Measurements from ENCODE around the gene AREG.

AREG gene

DNA sequence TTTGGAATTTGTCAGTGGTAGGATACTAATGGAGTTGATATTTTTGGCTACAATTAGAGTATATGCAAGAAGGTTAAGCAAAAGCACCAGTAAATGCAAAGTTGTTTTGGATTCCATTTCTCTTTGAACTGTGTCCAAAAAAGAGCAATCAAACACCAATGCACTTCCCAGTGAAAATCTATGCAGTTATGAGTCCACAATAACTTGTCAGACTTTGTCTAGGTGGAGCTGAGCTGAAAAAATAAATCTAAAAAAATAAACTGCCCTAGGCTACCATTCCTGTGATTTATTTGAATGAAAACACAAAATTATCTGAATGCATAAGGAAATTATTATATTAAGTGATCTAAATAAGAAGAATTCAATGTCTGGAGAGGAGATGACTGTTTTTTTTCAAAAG lies 37.0 kb upstream of the AREG start:
- TF ChIP-seq ARNT (IDR thresholded peaks at IDR 0.05) (no peak), LEF1 (IDR thresholded peaks at IDR 0.05; ENCODE audit: borderline replicate concordance) (no peak)
- POLR2A ChIA-PET, result no interaction called here
- CTCF ChIA-PET, result no interaction called here
- DNase-seq (ENCODE audit: extremely low spot score), result no peak

DNA sequence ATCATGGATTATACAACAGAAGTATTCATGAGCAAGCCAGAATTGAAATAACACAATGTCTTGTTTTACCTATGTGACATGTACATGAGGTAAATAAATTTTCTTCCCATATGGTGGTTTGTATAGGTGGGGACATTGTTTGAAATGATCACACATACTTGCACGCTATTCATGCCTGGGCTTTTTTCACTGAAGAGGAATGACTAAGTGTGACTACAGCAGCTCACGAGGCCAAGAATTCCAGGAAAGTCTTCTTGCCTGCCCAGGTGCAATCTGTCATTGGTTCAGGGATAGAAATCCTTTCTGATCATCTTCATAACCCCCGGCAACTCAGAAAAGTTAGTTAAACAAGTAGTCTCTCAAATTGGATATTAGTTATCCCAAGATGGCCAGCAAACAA lies 36.3 kb upstream of the AREG start:
- DNase-seq (ENCODE audit: extremely low spot score), result no peak
- CTCF ChIA-PET, result no interaction called here
- POLR2A ChIA-PET, result no interaction called here
- TF ChIP-seq BHLHE40 (IDR thresholded peaks at IDR 0.05; ENCODE audit: borderline replicate concordance) (no peak), FOXA1 (IDR thresholded peaks at IDR 0.05) (no peak), SP1 (IDR thresholded peaks at IDR 0.05) (no peak), FOXM1 (IDR thresholded peaks at IDR 0.05; ENCODE audit: borderline replicate concordance) (no peak), ZNF384 (IDR thresholded peaks at IDR 0.05) (no peak), TARDBP (IDR thresholded peaks at IDR 0.05) (no peak), HDGF (IDR thresholded peaks at IDR 0.05; ENCODE audit: borderline replicate concordance) (no peak), CTBP1 (IDR thresholded peaks at IDR 0.05; ENCODE audit: borderline replicate concordance) (no peak), FOXK2 (IDR thresholded peaks at IDR 0.05) (no peak), LEF1 (IDR thresholded peaks at IDR 0.05; ENCODE audit: borderline replicate concordance) (no peak), NFRKB (IDR thresholded peaks at IDR 0.05) (no peak), ARNT (IDR thresholded peaks at IDR 0.05) (no peak), L3MBTL2 (conservative IDR thresholded peaks at IDR 0.05) (no peak), ELF4 (IDR thresholded peaks at IDR 0.05) (no peak), SUZ12 (IDR thresholded peaks at IDR 0.05) (no peak)
- TF ChIP-seq, protein P1, sequence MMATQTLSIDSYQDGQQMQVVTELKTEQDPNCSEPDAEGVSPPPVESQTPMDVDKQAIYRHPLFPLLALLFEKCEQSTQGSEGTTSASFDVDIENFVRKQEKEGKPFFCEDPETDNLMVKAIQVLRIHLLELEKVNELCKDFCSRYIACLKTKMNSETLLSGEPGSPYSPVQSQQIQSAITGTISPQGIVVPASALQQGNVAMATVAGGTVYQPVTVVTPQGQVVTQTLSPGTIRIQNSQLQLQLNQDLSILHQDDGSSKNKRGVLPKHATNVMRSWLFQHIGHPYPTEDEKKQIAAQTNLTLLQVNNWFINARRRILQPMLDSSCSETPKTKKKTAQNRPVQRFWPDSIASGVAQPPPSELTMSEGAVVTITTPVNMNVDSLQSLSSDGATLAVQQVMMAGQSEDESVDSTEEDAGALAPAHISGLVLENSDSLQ (IDR thresholded peaks at IDR 0.05), result no peak

DNA sequence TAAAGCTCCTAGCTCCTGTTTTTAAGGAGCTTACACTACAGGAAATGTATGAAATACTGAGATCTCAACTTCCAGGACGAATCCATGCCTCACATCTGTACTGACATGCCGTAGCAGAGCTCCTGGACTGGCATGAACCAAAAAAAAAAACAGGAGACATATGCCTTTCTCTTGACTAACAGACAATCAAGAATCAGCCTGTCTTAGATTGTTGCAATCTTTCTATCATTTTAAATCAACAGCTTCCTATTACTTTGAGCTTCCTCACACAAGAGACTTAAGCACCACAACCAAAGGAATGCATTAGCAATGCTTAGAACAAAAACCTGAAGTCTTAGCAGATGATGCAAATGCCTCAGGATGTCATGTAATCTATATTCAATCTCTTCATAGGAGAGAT lies 34.7 kb upstream of the AREG start:
- CTCF ChIA-PET, result interaction anchor here (0.5 to 0.6 kb wide), 2 partner anchors 8 to 610 kb away, joined by 4 to 9 read pairs; no protein-coding TSS in a partner anchor

DNA sequence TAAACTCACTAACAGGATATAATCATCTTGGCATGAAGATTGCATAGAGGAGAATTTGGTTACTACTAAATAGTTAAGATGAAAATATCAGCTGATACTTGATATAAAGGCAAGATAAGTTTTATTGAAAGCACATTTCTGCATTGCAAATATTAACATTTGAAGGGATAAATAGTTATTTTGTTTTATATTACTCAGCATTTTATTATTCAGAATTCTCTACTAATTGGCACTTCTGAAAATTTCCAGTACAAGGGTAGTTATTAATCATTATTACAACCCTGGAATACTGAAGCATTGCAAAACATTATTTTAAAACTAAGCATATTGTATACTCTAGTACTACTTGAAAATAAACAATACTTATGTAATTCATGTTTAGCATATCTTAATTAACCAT lies 32.7 kb upstream of the AREG start:
- ChIA-PET CTCF (no interaction called here), POLR2A (no interaction called here)
- no peak for DNase-seq (ENCODE audit: extremely low spot score)

More for the DNA sequence above, 34.7 kb upstream of the AREG start:
- no peak for TF ChIP-seq FOXA1 (IDR thresholded peaks at IDR 0.05)
- DNase-seq (ENCODE audit: extremely low spot score), result no peak
- POLR2A ChIA-PET, result no interaction called here

DNA sequence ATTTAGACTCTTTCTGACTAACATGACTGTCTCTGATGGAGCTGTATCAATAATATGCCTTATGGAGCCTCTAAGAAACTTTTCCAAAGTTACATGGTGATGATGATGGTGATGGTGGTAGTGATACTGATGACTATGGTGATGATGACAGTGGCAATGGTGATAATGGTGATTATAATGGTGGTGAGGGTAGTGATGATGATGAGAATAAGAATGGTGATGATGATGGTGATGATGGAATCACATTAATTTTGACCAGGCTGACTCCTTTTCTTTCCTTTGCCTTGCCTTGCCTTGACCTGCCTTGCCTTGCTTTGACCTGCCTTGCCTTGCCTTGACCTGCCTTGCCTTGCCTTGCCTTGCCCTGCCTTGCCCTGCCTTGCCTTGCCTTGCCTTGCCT lies 31.7 kb upstream of the AREG start:
- ChIA-PET POLR2A (no interaction called here), CTCF (no interaction called here)
- TF ChIP-seq HDGF (IDR thresholded peaks at IDR 0.05; ENCODE audit: borderline replicate concordance) (no peak), ARNT (IDR thresholded peaks at IDR 0.05) (no peak), ELF4 (IDR thresholded peaks at IDR 0.05) (no peak), L3MBTL2 (conservative IDR thresholded peaks at IDR 0.05) (no peak), TARDBP (IDR thresholded peaks at IDR 0.05) (no peak), FOXA1 (IDR thresholded peaks at IDR 0.05) (no peak), SUZ12 (IDR thresholded peaks at IDR 0.05) (no peak), CTBP1 (IDR thresholded peaks at IDR 0.05; ENCODE audit: borderline replicate concordance) (no peak), ZNF384 (IDR thresholded peaks at IDR 0.05) (no peak), SP1 (IDR thresholded peaks at IDR 0.05) (no peak), FOXK2 (IDR thresholded peaks at IDR 0.05) (no peak), LEF1 (IDR thresholded peaks at IDR 0.05; ENCODE audit: borderline replicate concordance) (no peak), BHLHE40 (IDR thresholded peaks at IDR 0.05; ENCODE audit: borderline replicate concordance) (no peak), NFRKB (IDR thresholded peaks at IDR 0.05) (no peak), FOXM1 (IDR thresholded peaks at IDR 0.05; ENCODE audit: borderline replicate concordance) (no peak)
- TF ChIP-seq, protein P1 (IDR thresholded peaks at IDR 0.05), result no peak
- DNase-seq (ENCODE audit: extremely low spot score), result no peak

More for the DNA sequence above, 32.7 kb upstream of the AREG start:
- TF ChIP-seq LEF1 (IDR thresholded peaks at IDR 0.05; ENCODE audit: borderline replicate concordance) (no peak), FOXA1 (IDR thresholded peaks at IDR 0.05) (no peak), NFRKB (IDR thresholded peaks at IDR 0.05) (no peak), SUZ12 (IDR thresholded peaks at IDR 0.05) (no peak), ZNF384 (IDR thresholded peaks at IDR 0.05) (no peak), SP1 (IDR thresholded peaks at IDR 0.05) (no peak), ARNT (IDR thresholded peaks at IDR 0.05) (no peak), ELF4 (IDR thresholded peaks at IDR 0.05) (no peak), BHLHE40 (IDR thresholded peaks at IDR 0.05; ENCODE audit: borderline replicate concordance) (no peak), TARDBP (IDR thresholded peaks at IDR 0.05) (no peak), HDGF (IDR thresholded peaks at IDR 0.05; ENCODE audit: borderline replicate concordance) (no peak), FOXM1 (IDR thresholded peaks at IDR 0.05; ENCODE audit: borderline replicate concordance) (no peak), L3MBTL2 (conservative IDR thresholded peaks at IDR 0.05) (no peak), FOXK2 (IDR thresholded peaks at IDR 0.05) (no peak), CTBP1 (IDR thresholded peaks at IDR 0.05; ENCODE audit: borderline replicate concordance) (no peak)
- TF ChIP-seq, protein P1 (IDR thresholded peaks at IDR 0.05), result no peak

DNA sequence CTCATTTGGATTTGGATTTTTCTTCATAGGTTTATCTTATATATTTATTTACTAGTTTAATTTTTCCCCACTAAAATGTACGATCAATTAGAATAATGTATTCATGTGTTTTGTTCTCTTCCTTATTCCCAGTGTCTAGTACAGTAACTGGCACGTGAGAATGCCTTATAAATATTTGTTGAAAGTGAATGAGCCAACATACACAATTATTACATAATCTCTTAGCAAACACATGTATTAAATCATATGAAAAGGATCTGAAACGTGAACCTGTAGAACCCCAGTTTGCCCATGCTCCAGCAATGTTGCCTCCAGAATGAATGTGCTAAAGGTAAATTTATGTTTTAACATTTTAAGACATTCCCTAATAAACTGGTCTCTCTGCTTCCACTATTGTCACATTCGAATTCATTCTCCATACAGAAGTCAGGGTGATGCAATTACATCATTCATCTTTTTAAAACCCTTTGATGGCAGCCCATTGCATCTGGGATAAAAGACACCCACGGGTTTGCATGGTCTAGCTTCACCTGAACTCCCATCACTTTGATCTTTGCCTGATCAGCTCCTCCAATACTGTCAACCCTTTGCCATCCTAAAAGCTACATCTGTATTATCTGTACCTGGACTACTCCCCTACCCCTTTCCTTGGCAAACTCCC lies 30.7 kb upstream of the AREG start:
- ChIA-PET CTCF (no interaction called here), POLR2A (no interaction called here)
- DNase-seq (ENCODE audit: extremely low spot score), result no peak
- TF ChIP-seq LEF1 (IDR thresholded peaks at IDR 0.05; ENCODE audit: borderline replicate concordance) (no peak), FOXK2 (IDR thresholded peaks at IDR 0.05) (no peak), SUZ12 (IDR thresholded peaks at IDR 0.05) (no peak), L3MBTL2 (conservative IDR thresholded peaks at IDR 0.05) (no peak), NFRKB (IDR thresholded peaks at IDR 0.05) (no peak), TARDBP (IDR thresholded peaks at IDR 0.05) (no peak), FOXA1 (IDR thresholded peaks at IDR 0.05) (no peak), SP1 (IDR thresholded peaks at IDR 0.05) (no peak), HDGF (IDR thresholded peaks at IDR 0.05; ENCODE audit: borderline replicate concordance) (no peak), BHLHE40 (IDR thresholded peaks at IDR 0.05; ENCODE audit: borderline replicate concordance) (no peak), ZNF384 (IDR thresholded peaks at IDR 0.05) (no peak), ELF4 (IDR thresholded peaks at IDR 0.05) (no peak), ARNT (IDR thresholded peaks at IDR 0.05) (no peak), CTBP1 (IDR thresholded peaks at IDR 0.05; ENCODE audit: borderline replicate concordance) (no peak), FOXM1 (IDR thresholded peaks at IDR 0.05; ENCODE audit: borderline replicate concordance) (no peak)
- TF ChIP-seq, protein P1 (IDR thresholded peaks at IDR 0.05), result no peak
